Peyer's patch (tissue), 4 donors: ENCODE data around the gene MICALL1. TPM values are rescaled to one million over a fixed set of nuclear protein-coding genes. Genes with fewer than 3 reads are reported as not detected.
A peak's percentile ranks its signal among the peaks of the same experiment; 100 is the strongest.

Source experiments
- DNase-seq, 3 donors: peaks; one replicate each; pipeline ENCODE4 v3.0.0-alpha.2; 2017 to 2019
- H3K27ac ChIP-seq, 4 donors: fragments of 200-600 bp; sonication (generic); one replicate each; pipeline ENCODE4 v1.5.1; 2016 to 2019
- H3K27me3 ChIP-seq, 2 donors: fragments of 200-600 bp; sonication (generic); one replicate each; pipeline ENCODE4 v1.5.1; 2019
- H3K36me3 ChIP-seq, 3 donors: fragments of 200-600 bp; sonication (generic); one replicate each; pipeline ENCODE4 v1.5.1; 2016 to 2019
- H3K4me1 ChIP-seq, 4 donors: fragments of 200-600 bp; sonication (generic); one replicate each; pipeline ENCODE4 v1.5.1; 2016 to 2019
- H3K4me3 ChIP-seq, 4 donors: fragments of 200-600 bp; sonication (generic); 1 replicate in 3 of 4; 2 replicates in 1 of 4; pipeline ENCODE4 v1.5.1; 2016 to 2019; ENCODE audit warnings: mild to moderate bottlenecking in 1 of 4
- H3K9me3 ChIP-seq, 4 donors: fragments of 200-600 bp; sonication (generic); one replicate each; pipeline ENCODE4 v1.5.1; 2016 to 2019; ENCODE audit warnings: mild to moderate bottlenecking in 1 of 4
- POLR2A ChIP-seq, 2 donors: fragments of 450-650 bp; IDR thresholded peaks; one replicate each; pipeline ENCODE4 v1.5.1; 2017; ENCODE audit warnings: antibody characterized with exemption in 2 of 2, mild to moderate bottlenecking in 2 of 2, moderate library complexity in 2 of 2
- total RNA-seq, 4 donors: library from RNA; depleted of rRNA; stranded (reverse); fragments of >200 nt; gene quantifications; one replicate each; pipeline ENCODE4 v1.1.0, GENCODE V29; 2016
- TF ChIP-seq, protein P1 (sequence below), 6 experiments: fragments of 450-650 bp in 4 of 6; fragments of 200-600 bp in 2 of 6; sonication (generic) in 1 of 6; IDR thresholded peaks; one replicate each; pipeline ENCODE4 v1.5.1; 2017 to 2019; ENCODE audit warnings: antibody characterized with exemption in 6 of 6, mild to moderate bottlenecking in 3 of 6, moderate library complexity in 1 of 6

The MICALL1 gene
- total RNA-seq, 4 donors from 2014 or later = 24.5 to 49.0 (median 31.8) TPM

DNA sequence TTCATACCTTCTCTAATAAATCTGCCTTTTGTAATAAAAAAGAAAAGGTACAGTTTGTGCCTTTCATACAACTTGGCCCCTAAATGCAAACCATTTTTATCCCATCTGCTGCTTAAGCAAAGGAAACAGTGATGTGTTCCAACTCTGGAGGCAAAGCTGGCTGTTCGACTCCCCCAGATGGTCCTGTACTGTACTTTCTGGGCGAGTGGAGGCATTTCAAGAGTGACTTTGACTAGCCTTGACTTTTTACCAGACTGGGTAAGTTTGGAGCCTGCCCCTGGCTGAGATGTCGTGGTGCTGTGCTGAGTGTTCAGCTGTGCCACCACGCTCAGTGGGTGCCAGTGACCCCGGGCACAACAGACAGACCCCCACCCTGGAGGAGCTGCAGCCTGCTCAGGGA is 10.2 kb downstream of the MICALL1 start:
- H3K4me3 ChIP-seq = no peak overlapping the region
- peaks cover 0 to 80% (median 0%) of the 10 kb centered on the region in 3 donors for H3K36me3 ChIP-seq
- no peaks in the 10 kb centered on the region for H3K9me3 ChIP-seq
- no peak overlapping the region for H3K27ac ChIP-seq
- no peaks in the 10 kb centered on the region for H3K4me1 ChIP-seq
- no peaks in the 10 kb centered on the region for H3K27me3 ChIP-seq
- DNase-seq = no peak
- TF ChIP-seq, protein P1, sequence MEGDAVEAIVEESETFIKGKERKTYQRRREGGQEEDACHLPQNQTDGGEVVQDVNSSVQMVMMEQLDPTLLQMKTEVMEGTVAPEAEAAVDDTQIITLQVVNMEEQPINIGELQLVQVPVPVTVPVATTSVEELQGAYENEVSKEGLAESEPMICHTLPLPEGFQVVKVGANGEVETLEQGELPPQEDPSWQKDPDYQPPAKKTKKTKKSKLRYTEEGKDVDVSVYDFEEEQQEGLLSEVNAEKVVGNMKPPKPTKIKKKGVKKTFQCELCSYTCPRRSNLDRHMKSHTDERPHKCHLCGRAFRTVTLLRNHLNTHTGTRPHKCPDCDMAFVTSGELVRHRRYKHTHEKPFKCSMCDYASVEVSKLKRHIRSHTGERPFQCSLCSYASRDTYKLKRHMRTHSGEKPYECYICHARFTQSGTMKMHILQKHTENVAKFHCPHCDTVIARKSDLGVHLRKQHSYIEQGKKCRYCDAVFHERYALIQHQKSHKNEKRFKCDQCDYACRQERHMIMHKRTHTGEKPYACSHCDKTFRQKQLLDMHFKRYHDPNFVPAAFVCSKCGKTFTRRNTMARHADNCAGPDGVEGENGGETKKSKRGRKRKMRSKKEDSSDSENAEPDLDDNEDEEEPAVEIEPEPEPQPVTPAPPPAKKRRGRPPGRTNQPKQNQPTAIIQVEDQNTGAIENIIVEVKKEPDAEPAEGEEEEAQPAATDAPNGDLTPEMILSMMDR (IDR thresholded peaks at IDR 0.05) = no peak
- TF ChIP-seq POLR2A (IDR thresholded peaks at IDR 0.05) = no peak

DNA sequence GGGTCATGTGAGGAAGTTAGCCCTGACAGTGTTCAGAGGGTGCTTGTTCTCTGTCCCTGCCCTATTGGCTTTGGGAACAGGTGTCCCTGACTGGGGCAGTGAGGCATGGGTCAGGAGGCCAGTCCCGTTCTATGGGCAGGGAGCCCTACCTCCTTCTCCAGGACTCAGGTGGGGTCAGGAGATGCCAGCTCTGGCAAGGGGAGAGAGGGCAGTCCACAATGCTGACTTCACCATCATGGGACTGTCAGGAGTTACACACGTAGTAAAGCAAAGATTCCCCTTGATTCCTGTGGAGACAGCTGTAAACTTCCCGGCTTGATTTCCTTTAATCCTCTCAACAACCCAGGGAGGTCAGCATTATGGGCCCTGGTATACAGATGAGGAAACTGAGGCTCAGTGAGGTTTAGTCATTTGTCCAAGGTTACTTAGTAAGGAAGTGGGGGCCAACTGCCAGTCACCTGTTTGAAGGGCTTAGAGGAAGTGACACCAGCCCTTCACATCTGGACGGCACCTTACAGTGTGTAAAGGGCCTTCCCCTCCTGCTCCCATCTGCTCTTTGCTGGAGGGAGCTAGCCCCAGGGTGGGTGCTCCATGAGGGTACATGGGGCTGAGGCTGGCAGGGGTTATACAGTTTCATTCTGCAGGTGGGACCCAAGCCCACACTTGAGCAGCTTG is 11.9 kb downstream of the MICALL1 start:
- Histone ChIP-seq H3K27me3 (no peaks in the 10 kb centered on the region), H3K4me3 (no peak overlapping the region), H3K9me3 (no peaks in the 10 kb centered on the region), H3K36me3 (peaks cover 0 to 79% (median 0%) of the 10 kb centered on the region in 3 donors), H3K4me1 (no peaks in the 10 kb centered on the region), H3K27ac (no peak overlapping the region)
- TF ChIP-seq, protein P1 (IDR thresholded peaks at IDR 0.05) = no peak
- TF ChIP-seq POLR2A (IDR thresholded peaks at IDR 0.05) = no peak
- DNase-seq = no peak

DNA sequence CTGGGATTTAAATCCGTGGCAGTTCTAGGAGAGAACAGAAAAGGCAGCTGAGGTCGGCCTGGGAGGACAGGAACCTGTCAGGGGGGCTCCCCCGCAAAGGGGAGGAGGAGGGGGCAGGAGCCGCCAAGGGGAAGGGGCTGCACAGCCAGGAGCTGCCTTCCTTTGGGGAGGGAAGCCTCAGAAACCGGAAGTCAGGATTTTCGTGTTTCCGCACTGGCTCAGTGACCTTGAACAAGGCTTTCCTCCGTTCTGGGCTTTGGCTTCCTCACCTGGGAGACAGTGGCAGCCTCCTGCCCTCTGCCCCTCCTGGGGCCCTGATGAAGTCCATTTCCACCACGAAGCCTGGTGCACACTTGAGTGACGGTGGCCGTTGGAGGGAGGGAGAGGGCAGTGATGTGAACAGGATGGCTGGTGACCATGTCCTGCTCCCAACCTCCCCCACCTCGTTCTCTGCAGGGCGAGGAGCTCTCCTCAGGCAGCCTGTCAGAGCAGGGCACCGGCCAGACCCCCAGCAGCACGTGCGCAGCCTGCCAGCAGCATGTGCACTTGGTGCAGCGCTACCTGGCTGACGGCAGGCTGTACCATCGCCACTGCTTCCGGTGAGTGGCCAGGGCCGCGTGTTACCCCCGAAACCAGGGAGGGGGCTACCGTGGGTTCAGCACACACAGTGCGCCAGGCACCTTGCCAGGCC is 12.6 kb downstream of the MICALL1 start:
- Histone ChIP-seq H3K27me3 (no peaks in the 10 kb centered on the region), H3K36me3 (peaks cover 0 to 79% (median 0%) of the 10 kb centered on the region in 3 donors), H3K4me1 (no peaks in the 10 kb centered on the region), H3K9me3 (no peaks in the 10 kb centered on the region), H3K27ac (no peak overlapping the region), H3K4me3 (no peak overlapping the region)
- TF ChIP-seq, protein P1 (IDR thresholded peaks at IDR 0.05) = no peak
- TF ChIP-seq POLR2A (IDR thresholded peaks at IDR 0.05) = no peak
- no peak for DNase-seq

DNA sequence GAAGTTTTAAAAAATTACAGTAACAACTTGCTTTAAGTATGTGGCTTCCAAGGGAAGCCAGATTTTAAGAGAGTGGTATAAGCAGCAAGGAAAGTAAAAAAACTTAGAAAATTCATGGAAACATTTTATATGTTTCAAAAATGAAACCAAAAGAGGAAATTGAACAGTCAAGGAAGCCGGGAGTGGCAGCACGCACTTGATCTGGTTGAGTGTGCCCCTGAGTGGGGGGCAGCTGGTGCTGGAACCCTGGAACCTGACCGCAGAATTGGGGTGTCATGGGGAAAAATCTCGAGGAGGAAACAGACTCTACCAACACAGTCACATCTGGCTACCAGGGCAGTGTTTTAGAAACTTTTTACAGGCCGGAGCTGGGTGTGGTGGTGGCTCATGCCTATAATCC is 14.0 kb downstream of the MICALL1 start:
- Histone ChIP-seq H3K4me1 (no peaks in the 10 kb centered on the region), H3K36me3 (peaks cover 0 to 81% (median 0%) of the 10 kb centered on the region in 3 donors), H3K9me3 (no peaks in the 10 kb centered on the region), H3K27ac (peak overlapping the region in 1 of 4 donors; percentile 31), H3K4me3 (no peak overlapping the region), H3K27me3 (no peaks in the 10 kb centered on the region)
- TF ChIP-seq, protein P1 (IDR thresholded peaks at IDR 0.05) = no peak
- no peak for TF ChIP-seq POLR2A (IDR thresholded peaks at IDR 0.05)
- DNase-seq = no peak

DNA sequence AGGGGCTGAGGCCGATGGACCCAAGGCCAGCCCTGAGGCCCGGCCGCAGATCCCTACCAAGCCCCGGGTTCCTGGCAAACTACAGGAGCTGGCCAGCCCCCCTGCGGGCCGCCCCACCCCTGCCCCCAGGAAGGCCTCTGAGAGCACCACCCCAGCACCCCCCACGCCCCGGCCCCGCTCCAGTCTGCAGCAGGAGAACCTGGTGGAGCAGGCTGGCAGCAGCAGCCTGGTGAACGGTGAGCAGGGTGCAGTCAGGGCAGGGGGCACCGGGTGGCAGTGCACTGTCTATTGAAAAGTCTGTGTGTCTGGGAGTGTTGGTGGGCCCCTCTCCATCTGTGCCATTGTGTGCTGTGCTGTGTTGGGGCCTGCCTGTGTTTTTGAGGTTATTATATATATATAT is 16.1 kb downstream of the MICALL1 start:
- H3K4me3 ChIP-seq = no peak overlapping the region
- no peaks in the 10 kb centered on the region for H3K4me1 ChIP-seq
- TF ChIP-seq, protein P1 (IDR thresholded peaks at IDR 0.05) = no peak
- no peak for TF ChIP-seq POLR2A (IDR thresholded peaks at IDR 0.05)
- no peaks in the 10 kb centered on the region for H3K9me3 ChIP-seq
- H3K27me3 ChIP-seq = no peaks in the 10 kb centered on the region
- H3K27ac ChIP-seq = no peak overlapping the region
- H3K36me3 ChIP-seq = peaks cover 0 to 83% (median 0%) of the 10 kb centered on the region in 3 donors
- no peak for DNase-seq
